Activated CD8-positive, alpha-beta memory T cell treated with anti-CD3 and anti-CD28 coated beads, Interleukin-2, amount 50 U/mL, for 1 hour (primary cell): ENCODE data around the gene RBMS1.
"Not testable (repeated sequence)": the region's sequence is repeated elsewhere in the genome, so short reads cannot be mapped to it uniquely, and the experiment has no call there.

Experiments used
- DNase-seq: peaks from one replicate; pipeline ENCODE4 v3.0.0-alpha.2; 2020; ENCODE audit errors: extremely low read depth

Gene RBMS1

GRCh38 chr2:160501370-160501769 lies 7.8 kb upstream of the RBMS1 start:
- no peak for DNase-seq

- no peak for DNase-seq
These were observed 6.3 kb upstream of the RBMS1 start for GRCh38 chr2:160499865-160500264.

DNA sequence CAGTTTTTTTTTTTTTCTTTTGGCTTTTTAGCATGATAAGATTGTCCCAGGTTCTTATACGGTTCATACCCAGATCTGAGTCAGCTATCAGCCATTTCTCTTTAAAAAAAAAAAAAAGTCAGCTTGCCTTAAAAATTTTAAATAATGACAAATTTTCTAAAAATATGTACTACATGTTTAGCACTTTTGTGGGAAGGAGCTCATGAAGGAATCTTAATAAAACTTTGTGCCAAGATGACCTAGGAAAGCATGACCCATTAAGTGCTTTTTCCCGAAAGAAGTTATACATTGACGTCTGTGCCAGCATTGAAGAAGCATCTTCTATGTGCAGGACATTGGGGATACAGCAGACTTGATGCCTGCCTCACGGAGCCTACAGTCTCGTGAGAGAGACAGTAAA lies 4.5 kb upstream of the RBMS1 start:
- no peak for DNase-seq

- DNase-seq = no peak
These were observed 616 bp upstream of the RBMS1 start for GRCh38 chr2:160494201-160494644.

DNA sequence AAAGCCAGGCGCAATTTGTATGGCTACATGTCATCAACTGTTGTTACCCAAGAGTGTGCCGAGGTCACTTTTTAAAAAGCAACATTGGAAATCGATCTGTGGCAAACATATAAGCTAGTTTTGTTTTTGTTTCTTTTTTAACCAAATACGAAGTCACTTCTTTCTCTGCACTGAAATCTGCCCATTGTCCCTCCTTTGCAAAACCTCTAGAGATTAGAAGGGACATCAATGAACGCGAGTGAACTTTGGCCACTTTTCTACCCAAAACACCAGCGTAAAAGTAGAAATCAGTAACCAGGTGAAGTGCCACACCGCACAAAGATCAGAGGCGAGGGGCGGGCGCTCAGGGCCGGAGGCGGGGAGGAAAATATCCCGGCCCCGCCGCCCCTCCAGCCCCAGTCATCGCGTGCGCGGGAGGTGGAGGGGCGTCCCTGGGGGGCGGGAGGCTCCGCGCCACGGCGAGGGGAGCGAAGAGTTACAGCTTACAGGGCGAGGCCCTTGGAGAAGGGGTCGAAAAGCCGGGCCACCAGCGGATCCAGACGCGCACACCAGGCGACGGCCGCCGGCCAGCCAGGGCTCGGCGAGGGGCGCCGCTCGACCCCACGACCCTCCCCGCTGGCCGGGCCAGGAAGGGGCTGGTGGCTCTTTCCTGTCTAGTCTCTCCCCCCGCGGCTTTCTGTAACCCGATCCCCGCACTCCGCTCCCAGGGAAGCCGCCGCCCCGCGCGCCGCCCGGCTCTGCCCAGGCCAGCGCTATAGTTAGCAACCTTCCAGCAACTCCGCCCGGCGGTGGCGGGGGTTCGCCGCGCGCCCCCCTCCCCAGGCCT lies 993 bp downstream of the RBMS1 start:
- no peak for DNase-seq

DNA sequence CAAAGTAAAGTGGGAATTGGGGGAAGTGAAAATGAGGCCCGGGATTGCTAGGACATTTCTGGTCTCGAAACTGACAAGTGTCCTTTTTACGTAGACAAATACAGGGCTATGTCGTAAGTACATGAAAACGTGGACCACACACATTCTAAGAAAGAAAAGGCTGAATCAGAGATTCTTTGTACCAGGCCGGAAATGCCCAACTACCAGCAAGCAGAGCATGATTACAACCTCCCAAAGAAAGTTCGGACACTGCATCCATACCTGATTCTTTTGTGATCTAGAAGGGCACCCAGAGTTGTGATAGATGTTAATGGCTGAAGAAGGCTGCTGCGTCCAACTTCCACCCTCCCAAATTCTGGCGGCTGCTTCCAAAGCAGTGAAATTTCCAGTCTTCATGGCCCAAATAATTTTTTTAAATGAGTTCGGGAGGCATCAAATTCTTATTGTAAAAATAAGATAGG lies 1.7 kb downstream of the RBMS1 start:
- no peak for DNase-seq

DNA sequence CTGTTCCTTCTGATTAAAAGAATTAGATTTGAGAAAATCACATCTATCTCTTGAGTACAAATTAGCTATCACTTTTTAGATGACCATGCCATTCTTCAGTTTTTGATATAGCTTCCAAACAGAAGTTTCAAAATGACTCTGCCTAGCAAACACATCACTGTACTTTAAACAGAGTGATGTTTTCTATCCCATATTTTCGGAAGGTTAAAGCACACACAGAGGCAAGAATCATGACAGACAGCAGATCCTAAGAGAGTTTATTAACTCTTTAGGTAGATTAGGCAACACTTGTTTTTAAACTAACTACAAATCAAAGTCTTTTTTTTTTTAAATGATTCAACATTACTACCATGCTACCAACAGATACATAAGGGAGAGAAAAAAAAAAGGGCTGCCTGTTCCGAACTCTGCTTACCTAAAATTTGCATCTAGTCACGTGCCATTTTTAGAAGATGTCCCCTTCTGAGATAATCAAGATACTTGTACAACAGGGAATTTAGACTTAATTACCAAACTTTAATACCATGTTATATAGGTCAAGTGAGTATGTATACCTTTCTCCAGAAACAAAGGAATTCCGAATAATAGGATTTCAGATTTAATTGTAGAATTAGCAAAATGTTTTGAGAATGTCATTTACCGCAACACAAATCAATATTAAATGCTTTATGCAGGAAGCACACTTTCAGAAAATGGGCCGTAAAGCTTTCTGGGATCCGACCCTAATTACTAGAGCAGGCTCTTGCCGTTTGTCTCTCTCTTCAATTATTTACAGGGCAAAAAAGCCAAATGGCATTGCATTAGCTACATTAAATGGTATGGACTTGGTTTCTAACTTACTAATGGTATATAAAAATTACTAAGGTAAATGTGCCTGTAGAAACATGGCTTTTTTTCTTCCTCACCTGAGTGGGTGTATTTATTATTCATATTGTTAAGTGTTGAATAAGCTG lies 2.6 kb downstream of the RBMS1 start:
- DNase-seq = no peak

DNA sequence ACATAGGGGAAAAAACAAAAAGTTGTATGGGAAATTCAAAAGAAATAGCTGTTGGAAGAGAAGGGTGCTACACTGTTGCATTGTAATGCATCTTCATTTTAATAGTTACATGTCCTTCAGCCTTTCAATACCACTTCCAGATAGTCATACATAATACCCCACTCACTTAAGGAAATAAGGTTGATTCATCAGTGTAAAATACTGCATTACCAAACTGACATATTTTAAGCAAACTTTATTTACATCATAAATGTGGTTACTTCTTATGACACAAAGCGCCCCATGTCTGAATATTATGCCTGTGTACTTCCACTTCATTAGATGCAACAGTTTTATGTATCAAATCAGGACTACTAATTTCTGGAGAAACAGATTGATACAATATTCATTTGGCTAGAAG lies 4.5 kb downstream of the RBMS1 start:
- DNase-seq = no peak

DNA sequence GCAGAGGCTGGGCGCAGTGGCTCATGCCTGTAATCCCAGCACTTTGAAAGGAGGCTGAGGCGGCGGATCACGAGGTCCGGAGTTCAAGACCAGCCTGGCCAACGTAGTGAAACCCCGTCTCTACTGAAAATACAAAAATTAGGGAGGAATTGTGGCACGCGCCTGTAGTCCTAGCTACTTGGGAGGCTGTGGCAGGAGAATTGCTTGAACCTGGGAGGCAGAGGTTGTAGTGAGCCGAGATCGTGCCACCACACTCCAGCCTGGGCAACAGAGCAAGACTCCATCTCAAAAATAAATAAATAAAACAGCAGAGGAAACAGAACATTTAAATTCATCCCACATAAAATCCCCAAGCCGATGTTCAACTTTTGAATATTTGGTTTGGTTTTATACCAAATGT lies 5.3 kb downstream of the RBMS1 start:
- DNase-seq = not testable (repeated sequence)

DNA sequence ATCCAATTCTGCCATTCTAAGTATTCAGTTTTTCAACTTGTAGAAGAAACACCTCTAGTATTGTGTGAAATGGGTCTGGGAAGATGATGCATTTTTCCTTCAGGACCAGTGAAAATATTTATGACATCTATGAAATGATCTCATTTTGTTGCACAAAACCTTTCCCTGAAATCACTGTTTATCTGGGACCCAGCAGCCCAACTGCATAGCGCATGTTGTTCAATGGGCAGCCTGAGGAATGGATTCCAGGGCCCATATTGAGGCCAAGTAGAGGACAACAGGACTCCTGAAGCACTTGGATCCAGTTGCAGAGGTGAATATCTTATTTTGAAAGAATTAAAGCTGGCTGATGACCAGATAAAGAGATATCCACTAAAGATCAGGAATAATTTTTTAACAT lies 7.3 kb downstream of the RBMS1 start:
- DNase-seq = no peak

GRCh38 chr2:160484859-160485520 lies 8.6 kb downstream of the RBMS1 start:
- no peak for DNase-seq

DNA sequence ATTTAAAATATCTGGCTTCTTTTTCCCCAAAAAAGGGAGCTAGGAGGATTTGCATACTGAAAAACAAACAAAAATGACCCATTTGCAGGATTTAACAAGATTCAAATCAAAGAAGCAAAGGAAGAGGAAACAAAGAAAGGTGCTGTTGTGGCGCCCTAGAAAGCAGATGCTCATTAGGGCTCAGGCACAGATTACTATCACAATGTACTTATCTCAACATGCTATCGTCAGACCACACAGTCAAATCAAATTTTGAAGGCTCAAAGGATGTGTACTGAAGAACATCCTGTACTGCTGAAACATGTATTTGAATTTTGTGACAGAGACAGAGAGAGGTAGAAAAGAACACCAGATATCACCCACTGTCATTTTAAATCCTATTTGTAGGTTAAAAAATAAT lies 10.9 kb downstream of the RBMS1 start:
- no peak for DNase-seq

DNA sequence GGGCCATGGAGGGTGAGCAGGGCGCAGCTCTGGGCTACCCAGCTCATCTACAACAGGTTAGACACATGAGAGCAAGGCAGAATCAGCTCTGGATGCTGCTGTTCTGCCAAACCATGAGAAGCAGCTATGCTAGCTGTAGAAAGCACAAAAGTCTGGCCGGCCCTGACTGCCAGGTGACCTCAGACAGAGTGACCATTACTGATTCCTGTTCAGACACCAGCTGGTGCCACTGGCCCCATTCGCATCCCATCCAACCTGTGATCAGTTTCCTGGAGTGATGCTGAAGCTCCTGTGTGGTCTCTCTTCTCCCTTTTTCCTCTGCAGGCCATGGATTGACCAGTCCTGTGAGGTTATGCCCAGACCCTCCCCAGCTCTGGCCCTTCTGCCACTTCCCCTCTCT lies 14.3 kb downstream of the RBMS1 start:
- DNase-seq = no peak

DNA sequence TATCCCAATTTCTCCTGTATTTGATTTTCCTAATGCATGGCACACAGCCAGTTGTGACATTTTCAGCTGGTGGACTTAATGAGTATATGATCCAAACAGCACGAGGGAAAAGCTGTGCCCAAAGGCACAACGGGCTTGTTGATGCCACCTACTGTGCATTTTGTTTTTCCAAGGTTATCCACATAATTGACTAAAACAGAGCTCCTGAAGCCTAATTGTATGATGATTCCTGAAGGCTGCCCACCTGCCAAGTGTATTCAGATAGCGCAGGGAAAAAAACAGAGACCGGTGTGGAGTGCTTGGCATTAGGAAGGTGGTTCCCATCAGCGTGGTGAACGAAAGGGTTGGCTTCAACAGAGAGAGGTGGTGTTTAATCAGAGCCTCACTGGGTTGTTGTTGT lies 14.9 kb downstream of the RBMS1 start:
- no peak for DNase-seq

DNA sequence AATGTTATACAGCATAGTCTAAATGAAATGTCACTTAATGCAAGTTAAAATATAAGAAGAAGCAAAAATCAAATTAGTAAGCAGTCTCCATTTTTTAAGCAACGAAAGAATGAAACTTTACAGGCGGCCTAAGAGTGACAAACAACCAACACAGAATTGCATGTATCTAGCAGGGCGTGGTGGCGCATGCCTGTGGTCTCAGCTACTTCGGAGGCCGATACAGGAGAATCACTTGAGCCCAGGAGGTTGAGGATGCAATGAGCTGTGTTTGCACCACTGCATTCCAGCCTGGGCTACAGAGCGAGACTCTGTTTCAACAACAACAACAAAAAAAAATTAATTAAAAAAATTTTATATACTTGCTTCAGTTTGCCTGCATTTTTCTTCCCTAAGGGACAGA lies 16.6 kb downstream of the RBMS1 start:
- DNase-seq = no peak

- no peak for DNase-seq
These were observed 18.5 kb downstream of the RBMS1 start for GRCh38 chr2:160474891-160475787.

- no peak for DNase-seq
These were observed 19.3 kb downstream of the RBMS1 start for GRCh38 chr2:160474319-160474645.

DNA sequence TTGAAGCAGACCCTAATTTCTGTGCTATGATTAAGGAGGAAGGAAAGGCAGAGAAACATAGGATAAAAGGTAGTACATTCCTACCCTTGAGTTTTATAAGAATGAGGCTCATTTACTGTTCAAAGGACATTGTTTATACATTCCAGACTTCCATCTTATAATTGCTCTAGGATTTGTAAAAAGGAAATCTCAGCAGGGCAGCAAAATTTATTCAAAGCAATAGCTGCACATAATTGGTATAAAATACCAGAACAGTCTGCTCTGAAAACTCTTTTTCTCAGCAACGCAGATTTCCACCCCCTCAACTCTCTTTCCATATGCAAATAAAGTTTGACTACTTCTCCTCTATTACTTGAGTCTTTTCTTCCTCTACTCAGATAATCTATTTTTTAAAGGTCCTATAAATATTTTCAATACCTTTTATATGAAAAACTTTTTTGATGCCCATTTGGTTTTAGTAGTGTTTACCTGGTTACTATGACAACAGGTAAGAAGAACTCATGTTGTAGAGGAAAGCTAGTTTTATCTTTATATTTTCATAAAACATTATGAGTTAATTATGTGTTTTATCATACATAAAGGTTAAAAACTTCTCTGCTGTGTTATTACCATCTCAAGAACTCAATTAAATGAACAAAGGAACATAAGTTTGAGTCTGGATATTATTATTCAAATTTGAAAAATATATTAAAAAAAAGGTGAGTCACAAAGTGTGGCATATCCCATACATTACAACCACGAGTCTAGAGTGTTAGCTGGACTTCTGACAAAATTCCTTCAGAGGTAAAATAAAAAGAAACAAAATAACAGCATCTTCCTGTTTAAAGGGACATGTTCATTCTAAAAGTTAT lies 19.9 kb downstream of the RBMS1 start:
- DNase-seq = no peak

GRCh38 chr2:160472839-160473251 lies 20.8 kb downstream of the RBMS1 start:
- no peak for DNase-seq

DNA sequence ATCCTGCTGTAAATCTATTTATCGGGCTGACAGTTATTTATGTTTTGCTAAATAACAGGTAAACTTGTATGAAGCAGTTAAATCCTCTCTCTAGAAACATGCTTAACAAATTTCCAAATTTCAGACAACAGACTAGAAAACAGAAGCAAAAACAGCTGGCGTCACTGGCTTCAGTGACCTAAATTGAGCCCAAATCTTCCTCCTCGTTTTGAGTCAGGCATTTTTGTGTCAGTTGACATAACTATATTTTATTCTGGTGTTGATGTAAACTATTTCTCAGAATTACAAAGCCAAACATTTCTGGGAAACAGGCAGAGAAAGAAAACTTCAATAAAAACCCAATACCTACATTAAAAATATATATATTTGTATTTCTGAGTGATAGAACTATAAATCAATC lies 21.7 kb downstream of the RBMS1 start:
- no peak for DNase-seq
